Measurements from ENCODE around the gene TAP2.

DNA sequence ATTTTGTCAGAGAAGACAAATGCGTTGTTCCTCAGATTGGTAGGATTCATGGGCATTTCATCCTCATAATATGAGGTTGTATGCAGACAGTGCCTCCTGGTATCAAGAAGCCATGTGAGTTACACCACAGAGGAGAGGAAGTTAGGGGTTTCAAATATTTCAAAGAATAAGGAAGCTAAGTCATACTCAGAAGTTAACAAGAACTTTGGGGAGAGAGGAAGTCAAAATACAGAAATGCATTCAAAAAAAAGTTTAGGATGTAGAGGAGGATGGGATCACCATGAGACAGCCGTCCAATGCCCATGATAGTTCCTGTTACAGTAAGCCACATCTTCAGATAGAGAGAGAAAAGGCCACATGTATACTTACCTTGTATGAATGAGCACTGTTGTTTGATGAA is 44.0 kb downstream of the TAP2 start:
- no peak for TF ChIP-seq JUNB (IDR thresholded peaks at IDR 0.05; ENCODE audit: unreplicated experiment)
- TF ChIP-seq EZH2 (IDR thresholded peaks at IDR 0.05; ENCODE audit: low read depth, unreplicated experiment), result no peak
- TF ChIP-seq CREB1 (CRISPR knock-in tag; IDR thresholded peaks at IDR 0.05; ENCODE audit: low read depth), result no peak
- TF ChIP-seq EZH2phosphoT487 (IDR thresholded peaks at IDR 0.05; ENCODE audit: unreplicated experiment), result no peak
- TF ChIP-seq POLR2AphosphoS5 (IDR thresholded peaks at IDR 0.05; ENCODE audit: low read depth), result no peak
- TF ChIP-seq, protein P1, sequence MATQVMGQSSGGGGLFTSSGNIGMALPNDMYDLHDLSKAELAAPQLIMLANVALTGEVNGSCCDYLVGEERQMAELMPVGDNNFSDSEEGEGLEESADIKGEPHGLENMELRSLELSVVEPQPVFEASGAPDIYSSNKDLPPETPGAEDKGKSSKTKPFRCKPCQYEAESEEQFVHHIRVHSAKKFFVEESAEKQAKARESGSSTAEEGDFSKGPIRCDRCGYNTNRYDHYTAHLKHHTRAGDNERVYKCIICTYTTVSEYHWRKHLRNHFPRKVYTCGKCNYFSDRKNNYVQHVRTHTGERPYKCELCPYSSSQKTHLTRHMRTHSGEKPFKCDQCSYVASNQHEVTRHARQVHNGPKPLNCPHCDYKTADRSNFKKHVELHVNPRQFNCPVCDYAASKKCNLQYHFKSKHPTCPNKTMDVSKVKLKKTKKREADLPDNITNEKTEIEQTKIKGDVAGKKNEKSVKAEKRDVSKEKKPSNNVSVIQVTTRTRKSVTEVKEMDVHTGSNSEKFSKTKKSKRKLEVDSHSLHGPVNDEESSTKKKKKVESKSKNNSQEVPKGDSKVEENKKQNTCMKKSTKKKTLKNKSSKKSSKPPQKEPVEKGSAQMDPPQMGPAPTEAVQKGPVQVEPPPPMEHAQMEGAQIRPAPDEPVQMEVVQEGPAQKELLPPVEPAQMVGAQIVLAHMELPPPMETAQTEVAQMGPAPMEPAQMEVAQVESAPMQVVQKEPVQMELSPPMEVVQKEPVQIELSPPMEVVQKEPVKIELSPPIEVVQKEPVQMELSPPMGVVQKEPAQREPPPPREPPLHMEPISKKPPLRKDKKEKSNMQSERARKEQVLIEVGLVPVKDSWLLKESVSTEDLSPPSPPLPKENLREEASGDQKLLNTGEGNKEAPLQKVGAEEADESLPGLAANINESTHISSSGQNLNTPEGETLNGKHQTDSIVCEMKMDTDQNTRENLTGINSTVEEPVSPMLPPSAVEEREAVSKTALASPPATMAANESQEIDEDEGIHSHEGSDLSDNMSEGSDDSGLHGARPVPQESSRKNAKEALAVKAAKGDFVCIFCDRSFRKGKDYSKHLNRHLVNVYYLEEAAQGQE (IDR thresholded peaks at IDR 0.05; ENCODE audit: unreplicated experiment), result no peak
- TF ChIP-seq, protein P2, sequence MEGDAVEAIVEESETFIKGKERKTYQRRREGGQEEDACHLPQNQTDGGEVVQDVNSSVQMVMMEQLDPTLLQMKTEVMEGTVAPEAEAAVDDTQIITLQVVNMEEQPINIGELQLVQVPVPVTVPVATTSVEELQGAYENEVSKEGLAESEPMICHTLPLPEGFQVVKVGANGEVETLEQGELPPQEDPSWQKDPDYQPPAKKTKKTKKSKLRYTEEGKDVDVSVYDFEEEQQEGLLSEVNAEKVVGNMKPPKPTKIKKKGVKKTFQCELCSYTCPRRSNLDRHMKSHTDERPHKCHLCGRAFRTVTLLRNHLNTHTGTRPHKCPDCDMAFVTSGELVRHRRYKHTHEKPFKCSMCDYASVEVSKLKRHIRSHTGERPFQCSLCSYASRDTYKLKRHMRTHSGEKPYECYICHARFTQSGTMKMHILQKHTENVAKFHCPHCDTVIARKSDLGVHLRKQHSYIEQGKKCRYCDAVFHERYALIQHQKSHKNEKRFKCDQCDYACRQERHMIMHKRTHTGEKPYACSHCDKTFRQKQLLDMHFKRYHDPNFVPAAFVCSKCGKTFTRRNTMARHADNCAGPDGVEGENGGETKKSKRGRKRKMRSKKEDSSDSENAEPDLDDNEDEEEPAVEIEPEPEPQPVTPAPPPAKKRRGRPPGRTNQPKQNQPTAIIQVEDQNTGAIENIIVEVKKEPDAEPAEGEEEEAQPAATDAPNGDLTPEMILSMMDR (conservative IDR thresholded peaks at IDR 0.05; ENCODE audit: low read depth in 2 of 2), result no peak

Measured in GM23338 (cell line).